ENCODE results near the gene PACRG.

DNA sequence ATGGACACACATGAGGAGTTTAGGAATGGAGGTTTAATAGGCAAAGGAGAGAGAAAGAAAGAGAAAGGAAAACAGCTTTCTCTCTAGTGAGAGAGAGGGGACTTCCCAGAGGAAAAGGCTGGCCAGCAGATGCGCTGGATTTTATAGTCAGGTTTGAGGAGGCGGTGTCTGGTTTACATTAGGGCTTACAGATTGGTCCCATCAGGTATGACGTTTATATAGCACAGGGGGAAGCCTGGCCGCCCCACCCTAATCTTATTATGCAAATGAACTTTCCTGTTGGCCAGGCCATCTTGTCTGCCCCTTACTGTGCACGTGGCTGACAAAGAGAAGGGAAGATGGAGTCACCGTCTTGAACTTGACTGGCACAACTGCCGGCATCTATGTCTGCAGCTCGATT, 600.1 kb downstream of the PACRG start:
- TF ChIP-seq RAD21 (IDR thresholded peaks at IDR 0.05; ENCODE audit: insufficient read depth, low read depth, low read length) = no peak
- no peak for TF ChIP-seq SP1 (IDR thresholded peaks at IDR 0.05; ENCODE audit: low read depth, low read length)
- TF ChIP-seq, protein P1, sequence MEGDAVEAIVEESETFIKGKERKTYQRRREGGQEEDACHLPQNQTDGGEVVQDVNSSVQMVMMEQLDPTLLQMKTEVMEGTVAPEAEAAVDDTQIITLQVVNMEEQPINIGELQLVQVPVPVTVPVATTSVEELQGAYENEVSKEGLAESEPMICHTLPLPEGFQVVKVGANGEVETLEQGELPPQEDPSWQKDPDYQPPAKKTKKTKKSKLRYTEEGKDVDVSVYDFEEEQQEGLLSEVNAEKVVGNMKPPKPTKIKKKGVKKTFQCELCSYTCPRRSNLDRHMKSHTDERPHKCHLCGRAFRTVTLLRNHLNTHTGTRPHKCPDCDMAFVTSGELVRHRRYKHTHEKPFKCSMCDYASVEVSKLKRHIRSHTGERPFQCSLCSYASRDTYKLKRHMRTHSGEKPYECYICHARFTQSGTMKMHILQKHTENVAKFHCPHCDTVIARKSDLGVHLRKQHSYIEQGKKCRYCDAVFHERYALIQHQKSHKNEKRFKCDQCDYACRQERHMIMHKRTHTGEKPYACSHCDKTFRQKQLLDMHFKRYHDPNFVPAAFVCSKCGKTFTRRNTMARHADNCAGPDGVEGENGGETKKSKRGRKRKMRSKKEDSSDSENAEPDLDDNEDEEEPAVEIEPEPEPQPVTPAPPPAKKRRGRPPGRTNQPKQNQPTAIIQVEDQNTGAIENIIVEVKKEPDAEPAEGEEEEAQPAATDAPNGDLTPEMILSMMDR (IDR thresholded peaks at IDR 0.05 in 2 of 3, conservative IDR thresholded peaks at IDR 0.05 in 1 of 3; ENCODE audit: control insufficient read depth in 2 of 3, extremely low read depth in 1 of 3, insufficient read depth in 1 of 3, low read depth in 3 of 3, low read length in 3 of 3) = no peak
- TF ChIP-seq, protein P2, sequence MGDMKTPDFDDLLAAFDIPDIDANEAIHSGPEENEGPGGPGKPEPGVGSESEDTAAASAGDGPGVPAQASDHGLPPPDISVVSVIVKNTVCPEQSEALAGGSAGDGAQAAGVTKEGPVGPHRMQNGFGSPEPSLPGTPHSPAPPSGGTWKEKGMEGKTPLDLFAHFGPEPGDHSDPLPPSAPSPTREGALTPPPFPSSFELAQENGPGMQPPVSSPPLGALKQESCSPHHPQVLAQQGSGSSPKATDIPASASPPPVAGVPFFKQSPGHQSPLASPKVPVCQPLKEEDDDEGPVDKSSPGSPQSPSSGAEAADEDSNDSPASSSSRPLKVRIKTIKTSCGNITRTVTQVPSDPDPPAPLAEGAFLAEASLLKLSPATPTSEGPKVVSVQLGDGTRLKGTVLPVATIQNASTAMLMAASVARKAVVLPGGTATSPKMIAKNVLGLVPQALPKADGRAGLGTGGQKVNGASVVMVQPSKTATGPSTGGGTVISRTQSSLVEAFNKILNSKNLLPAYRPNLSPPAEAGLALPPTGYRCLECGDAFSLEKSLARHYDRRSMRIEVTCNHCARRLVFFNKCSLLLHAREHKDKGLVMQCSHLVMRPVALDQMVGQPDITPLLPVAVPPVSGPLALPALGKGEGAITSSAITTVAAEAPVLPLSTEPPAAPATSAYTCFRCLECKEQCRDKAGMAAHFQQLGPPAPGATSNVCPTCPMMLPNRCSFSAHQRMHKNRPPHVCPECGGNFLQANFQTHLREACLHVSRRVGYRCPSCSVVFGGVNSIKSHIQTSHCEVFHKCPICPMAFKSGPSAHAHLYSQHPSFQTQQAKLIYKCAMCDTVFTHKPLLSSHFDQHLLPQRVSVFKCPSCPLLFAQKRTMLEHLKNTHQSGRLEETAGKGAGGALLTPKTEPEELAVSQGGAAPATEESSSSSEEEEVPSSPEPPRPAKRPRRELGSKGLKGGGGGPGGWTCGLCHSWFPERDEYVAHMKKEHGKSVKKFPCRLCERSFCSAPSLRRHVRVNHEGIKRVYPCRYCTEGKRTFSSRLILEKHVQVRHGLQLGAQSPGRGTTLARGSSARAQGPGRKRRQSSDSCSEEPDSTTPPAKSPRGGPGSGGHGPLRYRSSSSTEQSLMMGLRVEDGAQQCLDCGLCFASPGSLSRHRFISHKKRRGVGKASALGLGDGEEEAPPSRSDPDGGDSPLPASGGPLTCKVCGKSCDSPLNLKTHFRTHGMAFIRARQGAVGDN (IDR thresholded peaks at IDR 0.05) = no peak
